Calu3 (cell line): ENCODE results near the gene LSM11. TPM values are rescaled to one million over a fixed set of nuclear protein-coding genes. Genes with fewer than 3 reads are reported as not detected.

Source experiments
- BruUV-seq: library from RNA; stranded (reverse); fragments of 400-500 nt; replicated peaks from 2 replicates; lab custom pipeline; 2021; lab: Mats Ljungman, UMichigan
- CTCF ChIA-PET: fragments of 300-600 bp; sonication (Branson Sonifier 250); formaldehyde crosslinking; loops from one replicate; lab custom pipeline; 2022; ENCODE audit warnings: antibody characterized with exemption; lab: Charles Lee
- DNase-seq: peaks from one replicate; pipeline ENCODE4 v3.0.0; 2022
- H3K27ac Mint-ChIP-seq: one replicate; pipeline ENCODE4 v1.8.0; 2022; ENCODE audit warnings: mixed read lengths; ENCODE audit not compliant: unreplicated experiment
- H3K27me3 Mint-ChIP-seq: one replicate; pipeline ENCODE4 v1.8.0; 2022; ENCODE audit warnings: mixed read lengths; ENCODE audit not compliant: unreplicated experiment
- H3K36me3 Mint-ChIP-seq: one replicate; pipeline ENCODE4 v1.8.0; 2022; ENCODE audit warnings: mild to moderate bottlenecking, moderate library complexity, mixed read lengths; ENCODE audit not compliant: insufficient read depth, unreplicated experiment
- H3K4me1 Mint-ChIP-seq: one replicate; pipeline ENCODE4 v1.8.0; 2022; ENCODE audit warnings: mild to moderate bottlenecking, low read depth, mixed read lengths; ENCODE audit not compliant: unreplicated experiment
- H3K4me3 Mint-ChIP-seq: one replicate; pipeline ENCODE4 v1.8.0; 2022; ENCODE audit warnings: mild to moderate bottlenecking, low read depth, moderate library complexity, mixed read lengths; ENCODE audit not compliant: unreplicated experiment
- H3K9me3 Mint-ChIP-seq: one replicate; pipeline ENCODE4 v1.8.0; 2022; ENCODE audit warnings: low read depth, mixed read lengths; ENCODE audit not compliant: unreplicated experiment
- intact Hi-C: fragments of 100-400 bp; cut with micrococcal nuclease; formaldehyde crosslinking; loops from one replicate; pipeline ENCODE4 v1.10.0; 2022; ENCODE audit not compliant: unreplicated experiment
- total RNA-seq: library from RNA; stranded (reverse); gene quantifications from 2 replicates; pipeline ENCODE4 v1.2.3, GENCODE V29; 2022
- TF ChIP-seq, protein P1 (sequence below): fragments of 200-600 bp; IDR thresholded peaks from one replicate; pipeline ENCODE4 v1.8.0; 2022; ENCODE audit warnings: antibody characterized with exemption; ENCODE audit not compliant: unreplicated experiment

The LSM11 gene
- total RNA-seq, 1 experiment from 2014 or later: 4.6 TPM

- BruUV-seq: no TSS peak
- no peak for DNase-seq
- H3K4me1 Mint-ChIP-seq: peaks cover 8% of the 10 kb centered on the region
- H3K27me3 Mint-ChIP-seq: no peaks in the 10 kb centered on the region
- H3K27ac Mint-ChIP-seq: no peak overlapping the region
- intact Hi-C loops: loop anchor here (10.0 kb wide), 1 partner anchor 408 kb away; no protein-coding TSS in a partner anchor
- H3K9me3 Mint-ChIP-seq: no peaks in the 10 kb centered on the region
- H3K36me3 Mint-ChIP-seq: peaks cover 6% of the 10 kb centered on the region
- TF ChIP-seq, protein P1, sequence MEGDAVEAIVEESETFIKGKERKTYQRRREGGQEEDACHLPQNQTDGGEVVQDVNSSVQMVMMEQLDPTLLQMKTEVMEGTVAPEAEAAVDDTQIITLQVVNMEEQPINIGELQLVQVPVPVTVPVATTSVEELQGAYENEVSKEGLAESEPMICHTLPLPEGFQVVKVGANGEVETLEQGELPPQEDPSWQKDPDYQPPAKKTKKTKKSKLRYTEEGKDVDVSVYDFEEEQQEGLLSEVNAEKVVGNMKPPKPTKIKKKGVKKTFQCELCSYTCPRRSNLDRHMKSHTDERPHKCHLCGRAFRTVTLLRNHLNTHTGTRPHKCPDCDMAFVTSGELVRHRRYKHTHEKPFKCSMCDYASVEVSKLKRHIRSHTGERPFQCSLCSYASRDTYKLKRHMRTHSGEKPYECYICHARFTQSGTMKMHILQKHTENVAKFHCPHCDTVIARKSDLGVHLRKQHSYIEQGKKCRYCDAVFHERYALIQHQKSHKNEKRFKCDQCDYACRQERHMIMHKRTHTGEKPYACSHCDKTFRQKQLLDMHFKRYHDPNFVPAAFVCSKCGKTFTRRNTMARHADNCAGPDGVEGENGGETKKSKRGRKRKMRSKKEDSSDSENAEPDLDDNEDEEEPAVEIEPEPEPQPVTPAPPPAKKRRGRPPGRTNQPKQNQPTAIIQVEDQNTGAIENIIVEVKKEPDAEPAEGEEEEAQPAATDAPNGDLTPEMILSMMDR: no peak
- CTCF ChIA-PET: no interaction called here
- no peak overlapping the region for H3K4me3 Mint-ChIP-seq
Measured at GRCh38 chr5:157766442-157766841, 22.9 kb downstream of the LSM11 start.

DNA sequence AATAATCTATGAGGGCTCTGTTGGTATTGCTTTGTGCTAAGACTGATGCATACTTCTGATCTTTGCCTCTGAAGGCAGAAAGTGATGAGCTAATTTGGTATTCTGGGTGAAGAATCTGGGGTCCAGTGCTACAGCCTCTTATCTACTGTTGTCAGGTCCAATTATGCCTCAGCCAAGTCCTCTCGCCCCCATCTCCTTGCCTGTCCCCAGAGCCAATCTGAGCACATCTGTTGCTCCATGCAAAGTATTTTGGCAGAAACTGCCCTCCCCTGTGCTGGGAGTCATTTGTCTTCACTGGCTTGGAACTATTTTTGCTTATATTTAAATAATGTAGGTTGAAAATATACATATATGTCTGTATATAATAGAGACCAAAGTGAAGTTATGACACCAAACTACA, 23.4 kb downstream of the LSM11 start:
- Mint-ChIP-seq H3K36me3 (peaks cover 6% of the 10 kb centered on the region), H3K4me1 (peaks cover 8% of the 10 kb centered on the region), H3K9me3 (no peaks in the 10 kb centered on the region), H3K27ac (no peak overlapping the region), H3K27me3 (no peaks in the 10 kb centered on the region), H3K4me3 (no peak overlapping the region)
- no peak for DNase-seq
- no TSS peak for BruUV-seq
- TF ChIP-seq, protein P1: no peak
- intact Hi-C loops: loop anchor here (10.0 kb wide), 1 partner anchor 408 kb away; no protein-coding TSS in a partner anchor
- CTCF ChIA-PET: no interaction called here

DNA sequence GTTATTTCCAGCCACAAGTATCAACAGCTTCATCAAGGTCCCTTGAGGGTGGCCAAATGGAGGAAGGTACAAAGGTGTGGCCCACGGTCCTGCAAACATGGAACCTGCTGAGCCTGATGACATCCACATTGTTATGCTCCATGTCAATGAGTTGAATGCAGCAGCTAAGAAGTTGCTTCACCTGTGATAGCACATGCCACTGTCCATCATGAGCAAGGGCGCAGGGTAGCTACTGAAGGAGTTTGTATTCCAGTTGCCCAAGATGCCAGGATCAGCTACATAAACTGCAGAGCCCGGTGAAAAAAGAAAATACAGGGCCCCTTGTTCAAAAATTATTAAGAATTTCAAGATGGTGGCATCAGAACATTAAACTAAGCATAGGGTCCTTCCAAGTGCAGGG, 24.2 kb downstream of the LSM11 start:
- CTCF ChIA-PET: interaction anchor here (0.6 kb wide), 1 partner anchor 74 kb away, joined by 3 read pairs; no protein-coding TSS in a partner anchor
- intact Hi-C loops: loop anchor here (10.0 kb wide), 1 partner anchor 407 kb away; no protein-coding TSS in a partner anchor
- no peak overlapping the region for H3K27ac Mint-ChIP-seq
- TF ChIP-seq, protein P1: no peak
- no TSS peak for BruUV-seq
- no peaks in the 10 kb centered on the region for H3K27me3 Mint-ChIP-seq
- H3K9me3 Mint-ChIP-seq: no peaks in the 10 kb centered on the region
- DNase-seq: no peak
- peaks cover 6% of the 10 kb centered on the region for H3K36me3 Mint-ChIP-seq
- no peak overlapping the region for H3K4me3 Mint-ChIP-seq
- H3K4me1 Mint-ChIP-seq: peaks cover 8% of the 10 kb centered on the region

DNA sequence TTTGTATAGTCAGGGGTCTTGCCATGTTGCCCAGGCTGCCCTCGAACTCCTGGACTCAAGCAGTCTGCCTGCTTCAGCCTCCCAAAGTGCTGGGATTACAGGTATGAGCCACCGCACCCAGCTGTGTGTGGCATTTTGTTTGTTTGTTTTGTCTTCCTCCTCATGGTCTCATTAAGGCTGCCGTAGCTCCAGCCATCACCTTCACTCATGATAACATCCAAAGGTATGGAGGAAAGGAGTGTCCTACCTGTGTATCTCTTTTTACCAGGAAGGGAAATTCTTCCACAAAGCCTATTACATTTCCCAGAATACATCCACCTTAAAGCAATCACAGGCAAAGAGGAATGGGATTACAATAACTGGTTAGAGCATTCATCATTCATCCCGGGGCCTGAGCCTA, 27.2 kb downstream of the LSM11 start:
- intact Hi-C loops: no loop called here
- DNase-seq: no peak
- CTCF ChIA-PET: no interaction called here
- Mint-ChIP-seq H3K36me3 (peaks cover 6% of the 10 kb centered on the region), H3K4me1 (peaks cover 8% of the 10 kb centered on the region), H3K4me3 (no peak overlapping the region), H3K27me3 (no peaks in the 10 kb centered on the region), H3K27ac (no peak overlapping the region), H3K9me3 (no peaks in the 10 kb centered on the region)
- TF ChIP-seq, protein P1: no peak
- no TSS peak for BruUV-seq
